ENCODE measurements around the gene NFIA. TPM values are rescaled to one million over a fixed set of nuclear protein-coding genes. Genes with fewer than 3 reads are reported as not detected.

The NFIA gene
- total and polyA plus RNA-seq, 2 of the 13 experiments (the other 11 are each of a cell fraction or from before 2014, with no cell fraction given) = 14.7 to 28.5 TPM

- TF ChIP-seq NFAT5 (CRISPR knock-in tag; IDR thresholded peaks at IDR 0.05) (no peak), TIGD3 (CRISPR knock-in tag; IDR thresholded peaks at IDR 0.05; ENCODE audit: borderline replicate concordance) (no peak), ZNF407 (CRISPR knock-in tag; IDR thresholded peaks at IDR 0.05; ENCODE audit: not compliant biosample characterization) (no peak), SOX5 (CRISPR knock-in tag; IDR thresholded peaks at IDR 0.05; ENCODE audit: borderline replicate concordance) (peak; percentile 79), HDAC1 (CRISPR knock-in tag; IDR thresholded peaks at IDR 0.05) (no peak), ZNF230 (CRISPR knock-in tag; IDR thresholded peaks at IDR 0.05) (no peak), U2AF1 (optimal IDR thresholded peaks at IDR 0.05; ENCODE audit: low read depth, low read length) (no peak), ZSCAN20 (CRISPR knock-in tag; IDR thresholded peaks at IDR 0.05; ENCODE audit: borderline replicate concordance) (no peak), PAXIP1 (CRISPR knock-in tag; conservative IDR thresholded peaks at IDR 0.05) (peak; percentile 58)
Observed at GRCh38 chr1:61120998-61121397, 38.6 kb downstream of the NFIA start (continued).
